B cell (primary cell): ENCODE results near the gene MSI1.

Experiments
- CTCF ChIP-seq: fragments of 200-600 bp; IDR thresholded peaks from one replicate; pipeline ENCODE4 v1.8.0; 2022; ENCODE audit warnings: antibody characterized with exemption, mild to moderate bottlenecking
- EZH2 ChIP-seq: IDR thresholded peaks from 2 replicates; pipeline ENCODE4 v1.6.1; 2012; ENCODE audit warnings: borderline replicate concordance, low read depth, mild to moderate bottlenecking, moderate library complexity, low read length; ENCODE audit not compliant: insufficient read depth, poor library complexity, severe bottlenecking

DNA sequence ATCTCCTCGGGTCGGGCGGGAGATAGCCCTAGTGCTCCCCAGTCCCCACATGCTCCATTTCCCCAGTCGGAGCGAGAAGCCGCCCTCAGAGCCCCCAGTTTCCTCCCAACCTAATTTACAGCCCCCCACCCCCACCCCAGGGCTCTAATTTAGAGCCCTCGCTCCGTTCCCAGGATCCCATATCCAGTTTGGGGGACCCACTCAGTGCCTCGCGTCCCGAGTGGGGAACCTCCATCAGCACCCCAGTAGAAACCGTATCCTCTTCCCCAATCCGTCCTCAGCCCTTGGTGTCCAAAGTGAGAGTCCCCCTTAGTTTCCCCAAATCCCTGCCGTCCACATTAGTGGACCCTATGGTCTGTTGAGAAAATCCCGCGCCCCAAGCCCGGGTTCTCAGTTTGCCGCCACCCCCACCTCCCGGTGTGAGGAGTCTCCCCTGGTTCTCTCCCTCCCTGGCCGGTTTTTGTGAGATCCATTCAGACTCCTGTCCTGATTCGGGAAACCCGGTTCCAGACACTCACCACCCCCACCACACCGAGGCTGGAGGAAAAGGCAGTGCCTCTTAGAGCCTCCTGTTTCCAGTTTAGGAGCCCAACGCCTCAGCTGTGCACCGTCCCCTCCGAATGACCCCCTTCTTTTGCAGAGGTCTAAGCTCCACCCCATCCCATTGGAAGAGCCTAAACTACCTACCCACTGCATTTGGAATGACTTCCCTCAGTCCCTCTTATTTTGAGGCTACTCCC, 809 bp upstream of the MSI1 start:
- TF ChIP-seq CTCF: no peak
- TF ChIP-seq EZH2: peak; percentile 88
